ENCODE measurements around the gene ZNF146. TPM values are rescaled to one million over a fixed set of nuclear protein-coding genes. Genes with fewer than 3 reads are reported as not detected.

Gene ZNF146
- 227 and 249 TPM in 2 replicates for total RNA-seq (2014; rRNA removed; shearing (Covaris generic))
- 111 and 143 TPM in 2 replicates for polyA plus RNA-seq (2016; fragmentation: Nextera tagmentation; extraction: Ambion mirVana)
- long read RNA-seq, transcript ZNF146-201 (4 exons, 3,326 nt), result major isoform, 10 of 23 reads
- long read RNA-seq, partial matches to known transcripts, result 2 of 23 reads
- long read RNA-seq, other reads (novel, unspliced or antisense), result 5 of 23 reads

DNA sequence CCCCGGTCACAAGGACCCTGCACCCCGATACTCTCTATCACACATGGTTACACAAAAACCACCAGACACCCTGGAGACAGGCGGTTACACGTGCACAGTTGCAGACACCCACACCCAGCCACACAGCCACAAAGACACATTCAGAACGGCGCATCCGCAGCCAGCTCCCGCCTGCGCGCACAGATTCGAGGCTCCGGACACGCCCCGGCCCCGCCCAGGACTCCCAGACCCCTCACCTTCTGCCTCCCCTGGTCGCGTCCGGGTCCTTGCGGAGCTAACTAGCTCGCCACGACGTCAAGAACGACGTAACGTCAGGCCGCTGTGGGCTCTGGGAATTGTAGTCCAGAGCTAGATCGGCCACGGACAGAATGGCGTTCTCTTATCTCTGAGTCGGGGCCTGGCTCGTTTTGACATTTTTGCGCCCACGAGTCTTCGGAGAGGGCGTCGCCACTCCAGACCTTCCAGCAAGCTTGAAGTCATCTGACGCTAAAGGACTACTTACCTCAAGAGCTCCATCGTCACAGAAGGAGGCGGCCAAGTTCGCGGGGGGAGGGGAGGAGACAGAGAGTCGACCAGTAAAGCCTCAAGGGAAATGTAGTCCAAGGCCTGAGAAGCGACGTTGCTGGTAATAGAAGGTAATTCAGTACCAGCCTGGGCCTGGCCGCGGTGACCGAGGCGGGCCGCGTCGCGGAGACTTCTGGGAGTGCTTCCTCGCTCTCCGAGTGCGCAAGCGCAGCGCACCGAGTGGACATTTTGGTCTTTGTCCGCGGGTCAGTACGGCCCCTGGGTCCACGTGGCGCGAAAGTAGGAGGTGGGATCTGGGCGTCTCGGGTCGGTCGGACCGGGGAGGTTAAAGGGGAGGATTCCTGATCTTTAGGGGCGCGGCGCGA, at the start of gene ZNF146, which contains the start of gene ZNF565:
ZNF146 (plus strand) TSS at position 721 of the 890 bp plus-strand sequence. CDS start 21,335 bp downstream, outside the sequence.
ZNF565 (minus strand) TSS at position 280 of the 890 bp plus-strand sequence. CDS start 12,680 bp downstream, outside the sequence.
- peaks cover 53% of the 10 kb centered on the region for H3K79me2 ChIP-seq (replicated peaks; ENCODE audit: insufficient read depth)
- peak; percentile 95 for ATAC-seq
- peaks cover 23% of the 10 kb centered on the region for H4K20me1 ChIP-seq (replicated peaks; ENCODE audit: insufficient read depth)
- H3F3A ChIP-seq (replicated peaks; ENCODE audit: low read depth), result no peaks in the 10 kb centered on the region
- peaks cover 16% of the 10 kb centered on the region for H3K36me3 Mint-ChIP-seq (ENCODE audit: low read depth)
- H3K4me1 Mint-ChIP-seq, result peaks cover 12% of the 10 kb centered on the region
- peak within 1 kb of the TSS; percentile 64; the same call in 1 of the 2 replicates for H2AFZ ChIP-seq
- no peak within 1 kb of the TSS for H3K4me3 Mint-ChIP-seq
- DNase-seq (ENCODE audit: low spot score), result peak; percentile 100
- peak within 1 kb of the TSS; percentile 94; the same call in 1 of the 2 replicates for H3K27ac Mint-ChIP-seq
- H3K27me3 ChIP-seq (ENCODE audit: insufficient read depth), result no peaks in the 10 kb centered on the region
- peak within 1 kb of the TSS; percentile 89 for H3K4me3 ChIP-seq
- peak within 1 kb of the TSS; percentile 89 for H3K4me2 ChIP-seq
- H3K4me1 ChIP-seq (ENCODE audit: insufficient read depth), result peaks cover 18% of the 10 kb centered on the region
- no peaks in the 10 kb centered on the region for H3K9me3 Mint-ChIP-seq
- H3K27me3 Mint-ChIP-seq (ENCODE audit: insufficient read depth, low read depth, poor library complexity), result no peaks in the 10 kb centered on the region
- no peaks in the 10 kb centered on the region; the same call in 1 of the 2 replicates for H3K36me3 ChIP-seq (ENCODE audit: insufficient read depth)
- H3K9me2 ChIP-seq (ENCODE audit: insufficient read depth), result no peaks in the 10 kb centered on the region
- H3K27ac ChIP-seq (ENCODE audit: low read depth), result peak within 1 kb of the TSS; percentile 96
- no peak for TF ChIP-seq NANOG (IDR thresholded peaks at IDR 0.05; ENCODE audit: borderline replicate concordance)
- no peak for TF ChIP-seq JUNB (IDR thresholded peaks at IDR 0.05; ENCODE audit: unreplicated experiment)
- no peak for TF ChIP-seq EZH2phosphoT487 (IDR thresholded peaks at IDR 0.05; ENCODE audit: unreplicated experiment)
- no peak for TF ChIP-seq ZNF331 (CRISPR knock-in tag; IDR thresholded peaks at IDR 0.05; ENCODE audit: low read depth)
- TF ChIP-seq, protein P1, sequence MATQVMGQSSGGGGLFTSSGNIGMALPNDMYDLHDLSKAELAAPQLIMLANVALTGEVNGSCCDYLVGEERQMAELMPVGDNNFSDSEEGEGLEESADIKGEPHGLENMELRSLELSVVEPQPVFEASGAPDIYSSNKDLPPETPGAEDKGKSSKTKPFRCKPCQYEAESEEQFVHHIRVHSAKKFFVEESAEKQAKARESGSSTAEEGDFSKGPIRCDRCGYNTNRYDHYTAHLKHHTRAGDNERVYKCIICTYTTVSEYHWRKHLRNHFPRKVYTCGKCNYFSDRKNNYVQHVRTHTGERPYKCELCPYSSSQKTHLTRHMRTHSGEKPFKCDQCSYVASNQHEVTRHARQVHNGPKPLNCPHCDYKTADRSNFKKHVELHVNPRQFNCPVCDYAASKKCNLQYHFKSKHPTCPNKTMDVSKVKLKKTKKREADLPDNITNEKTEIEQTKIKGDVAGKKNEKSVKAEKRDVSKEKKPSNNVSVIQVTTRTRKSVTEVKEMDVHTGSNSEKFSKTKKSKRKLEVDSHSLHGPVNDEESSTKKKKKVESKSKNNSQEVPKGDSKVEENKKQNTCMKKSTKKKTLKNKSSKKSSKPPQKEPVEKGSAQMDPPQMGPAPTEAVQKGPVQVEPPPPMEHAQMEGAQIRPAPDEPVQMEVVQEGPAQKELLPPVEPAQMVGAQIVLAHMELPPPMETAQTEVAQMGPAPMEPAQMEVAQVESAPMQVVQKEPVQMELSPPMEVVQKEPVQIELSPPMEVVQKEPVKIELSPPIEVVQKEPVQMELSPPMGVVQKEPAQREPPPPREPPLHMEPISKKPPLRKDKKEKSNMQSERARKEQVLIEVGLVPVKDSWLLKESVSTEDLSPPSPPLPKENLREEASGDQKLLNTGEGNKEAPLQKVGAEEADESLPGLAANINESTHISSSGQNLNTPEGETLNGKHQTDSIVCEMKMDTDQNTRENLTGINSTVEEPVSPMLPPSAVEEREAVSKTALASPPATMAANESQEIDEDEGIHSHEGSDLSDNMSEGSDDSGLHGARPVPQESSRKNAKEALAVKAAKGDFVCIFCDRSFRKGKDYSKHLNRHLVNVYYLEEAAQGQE (IDR thresholded peaks at IDR 0.05; ENCODE audit: unreplicated experiment), result no peak
- peak; percentile 95 for TF ChIP-seq POLR2AphosphoS5 (IDR thresholded peaks at IDR 0.05; ENCODE audit: low read depth)
- peak; percentile 91 for TF ChIP-seq CREB1 (CRISPR knock-in tag; IDR thresholded peaks at IDR 0.05; ENCODE audit: low read depth)
- TF ChIP-seq EZH2 (IDR thresholded peaks at IDR 0.05; ENCODE audit: low read depth, unreplicated experiment), result no peak
- peak; percentile 95 for TF ChIP-seq ETS1 (IDR thresholded peaks at IDR 0.05)
- no peak for TF ChIP-seq ZNF462 (CRISPR knock-in tag; IDR thresholded peaks at IDR 0.05)
- no peak for TF ChIP-seq STAT1 (IDR thresholded peaks at IDR 0.05; ENCODE audit: unreplicated experiment)
- TF ChIP-seq, protein P2, sequence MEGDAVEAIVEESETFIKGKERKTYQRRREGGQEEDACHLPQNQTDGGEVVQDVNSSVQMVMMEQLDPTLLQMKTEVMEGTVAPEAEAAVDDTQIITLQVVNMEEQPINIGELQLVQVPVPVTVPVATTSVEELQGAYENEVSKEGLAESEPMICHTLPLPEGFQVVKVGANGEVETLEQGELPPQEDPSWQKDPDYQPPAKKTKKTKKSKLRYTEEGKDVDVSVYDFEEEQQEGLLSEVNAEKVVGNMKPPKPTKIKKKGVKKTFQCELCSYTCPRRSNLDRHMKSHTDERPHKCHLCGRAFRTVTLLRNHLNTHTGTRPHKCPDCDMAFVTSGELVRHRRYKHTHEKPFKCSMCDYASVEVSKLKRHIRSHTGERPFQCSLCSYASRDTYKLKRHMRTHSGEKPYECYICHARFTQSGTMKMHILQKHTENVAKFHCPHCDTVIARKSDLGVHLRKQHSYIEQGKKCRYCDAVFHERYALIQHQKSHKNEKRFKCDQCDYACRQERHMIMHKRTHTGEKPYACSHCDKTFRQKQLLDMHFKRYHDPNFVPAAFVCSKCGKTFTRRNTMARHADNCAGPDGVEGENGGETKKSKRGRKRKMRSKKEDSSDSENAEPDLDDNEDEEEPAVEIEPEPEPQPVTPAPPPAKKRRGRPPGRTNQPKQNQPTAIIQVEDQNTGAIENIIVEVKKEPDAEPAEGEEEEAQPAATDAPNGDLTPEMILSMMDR (conservative IDR thresholded peaks at IDR 0.05; ENCODE audit: low read depth in 2 of 2), result no peak

Measured in GM23338 (cell line).